CD4-positive, alpha-beta T cell treated with Interferon alpha-2 for 1 hour (primary cell): Measurements from ENCODE around the gene ADIG.

Source experiments
- DNase-seq, 2 donors: peaks; one replicate each; pipeline ENCODE4 v3.0.0-alpha.2; 2020 to 2022

The ADIG gene

DNA sequence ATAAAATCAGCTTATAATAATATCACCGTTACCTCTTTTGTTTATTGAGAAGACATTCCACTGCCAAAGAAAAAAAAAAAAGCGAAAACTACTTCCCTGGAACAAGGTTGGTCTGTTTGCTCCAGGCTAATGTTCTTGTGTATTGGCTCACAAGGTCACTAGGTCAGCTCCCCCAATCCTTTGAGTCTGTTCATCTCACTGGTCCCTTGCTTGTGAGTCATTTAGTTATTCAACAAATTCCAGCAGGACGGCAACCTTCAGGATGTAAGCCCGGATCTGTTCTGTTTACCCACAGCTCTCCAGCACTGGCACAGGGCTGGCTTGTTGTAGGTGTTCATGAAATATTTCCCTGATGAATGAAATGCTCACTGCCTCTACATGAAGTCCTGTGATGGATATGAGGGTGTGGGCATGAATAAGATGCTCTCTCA is 23.9 kb downstream of the ADIG start:
- DNase-seq: no peak

DNA sequence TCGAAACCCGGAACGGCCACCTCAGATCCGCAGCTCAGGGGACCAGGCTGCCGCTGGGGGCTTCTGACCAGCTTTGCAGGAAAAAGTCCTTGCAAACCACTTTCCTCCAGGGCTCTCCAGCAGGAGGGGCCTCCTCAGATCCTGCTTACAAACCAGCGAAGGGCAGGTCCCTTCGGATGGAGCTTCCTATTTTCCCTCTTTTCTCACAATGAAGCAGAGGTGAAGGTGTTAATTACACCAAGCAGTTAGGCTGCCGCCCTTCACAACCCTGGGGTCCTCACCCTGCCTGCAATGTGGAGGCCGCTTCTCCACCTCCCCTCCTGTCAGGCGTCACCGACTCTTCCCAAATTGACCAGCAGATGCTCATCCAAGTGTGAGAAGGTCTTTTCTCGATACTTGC is 26.4 kb downstream of the ADIG start:
- no peak for DNase-seq

DNA sequence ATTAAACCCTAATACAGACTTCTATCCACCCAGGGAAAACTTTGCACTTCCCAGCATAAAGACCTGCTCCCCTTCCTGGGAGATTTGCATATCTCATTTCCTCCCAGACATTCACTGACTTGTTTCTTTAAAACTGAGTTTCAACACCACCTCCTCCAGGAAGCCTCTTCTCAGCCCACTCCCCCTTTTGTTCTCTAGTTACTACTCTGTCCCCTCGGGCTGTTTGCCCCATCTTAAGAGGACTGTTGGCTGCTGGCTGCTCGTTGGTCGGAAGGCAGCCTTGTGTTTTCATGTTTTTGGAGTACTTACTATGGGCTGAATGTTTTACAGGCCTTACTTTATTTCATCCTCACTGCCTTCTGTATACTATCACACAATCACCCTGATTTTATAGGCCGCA is 27.2 kb downstream of the ADIG start:
- DNase-seq: no peak

DNA sequence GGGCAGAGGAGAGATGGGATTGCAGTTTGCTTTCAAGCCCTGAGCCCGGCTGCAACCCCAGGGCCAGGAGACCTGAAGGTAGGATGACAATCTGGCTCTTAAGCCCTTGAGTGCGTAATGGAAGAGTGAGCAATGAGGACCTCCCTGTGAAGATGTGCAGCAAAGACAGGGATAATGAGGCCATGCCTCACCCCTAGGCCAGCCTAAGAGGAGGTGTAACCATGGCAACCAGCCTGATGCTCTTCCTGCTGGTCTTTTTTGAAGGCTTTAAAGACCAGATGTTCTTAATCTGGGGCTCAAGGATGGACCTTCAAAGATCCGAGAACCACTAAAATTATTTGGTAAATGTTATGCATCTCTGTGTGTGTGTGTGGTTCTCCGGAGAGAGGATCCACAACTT is 28.8 kb downstream of the ADIG start:
- no peak for DNase-seq

DNA sequence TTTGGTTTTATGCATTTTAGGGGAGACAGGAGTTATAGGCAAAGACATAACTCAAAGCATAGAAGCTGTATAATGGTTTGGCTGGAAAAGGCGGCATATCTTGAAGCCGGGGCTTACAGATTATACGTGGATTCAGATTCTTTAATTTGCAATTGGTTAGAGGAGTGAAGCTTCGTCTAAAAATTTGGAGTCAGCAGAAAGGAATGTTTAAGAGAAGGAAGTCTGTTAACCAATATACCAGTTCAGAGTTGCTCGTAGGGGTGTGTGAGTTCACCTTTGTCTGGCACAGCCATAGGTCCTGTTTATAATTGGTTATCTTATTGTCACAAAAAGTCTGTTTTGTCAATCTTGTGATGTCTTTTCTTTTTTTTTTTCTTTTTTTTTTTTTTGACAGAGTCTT is 29.5 kb downstream of the ADIG start:
- no peak for DNase-seq

DNA sequence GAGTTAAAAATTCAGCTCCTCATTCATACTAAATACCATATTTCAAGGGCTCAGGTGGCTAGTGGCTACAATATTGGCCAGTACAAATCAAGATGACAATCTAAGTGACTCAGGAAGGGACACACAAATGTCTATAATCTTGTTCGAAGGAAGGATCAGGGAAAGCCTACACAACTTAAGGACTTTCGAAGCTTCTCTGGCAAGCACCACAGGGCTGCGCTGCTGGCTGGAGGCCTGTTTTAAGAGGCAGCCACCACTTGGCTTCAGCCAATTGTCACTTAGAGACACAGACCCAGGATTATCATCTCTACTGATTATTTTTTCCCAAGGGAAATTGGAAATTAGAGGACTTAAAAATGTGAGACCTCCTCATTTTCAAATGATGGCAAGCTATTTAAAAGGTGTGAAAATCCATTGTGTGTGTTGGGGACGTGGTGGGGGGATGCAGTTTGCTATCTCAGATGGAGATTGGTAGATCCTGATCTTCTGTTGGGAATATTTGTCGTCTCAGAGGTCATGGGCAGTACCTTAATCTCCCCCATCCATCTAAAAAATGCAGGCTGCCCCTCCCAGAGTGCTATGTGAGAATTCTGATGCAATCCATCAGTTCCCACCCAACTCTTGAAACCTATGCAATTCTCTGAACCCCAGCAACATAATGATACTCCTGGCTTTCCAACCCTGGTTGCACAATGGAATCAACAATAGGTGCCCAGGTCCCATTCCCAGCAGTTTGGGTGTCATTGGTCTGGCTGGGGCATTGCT is 31.9 kb downstream of the ADIG start:
- no peak for DNase-seq

DNA sequence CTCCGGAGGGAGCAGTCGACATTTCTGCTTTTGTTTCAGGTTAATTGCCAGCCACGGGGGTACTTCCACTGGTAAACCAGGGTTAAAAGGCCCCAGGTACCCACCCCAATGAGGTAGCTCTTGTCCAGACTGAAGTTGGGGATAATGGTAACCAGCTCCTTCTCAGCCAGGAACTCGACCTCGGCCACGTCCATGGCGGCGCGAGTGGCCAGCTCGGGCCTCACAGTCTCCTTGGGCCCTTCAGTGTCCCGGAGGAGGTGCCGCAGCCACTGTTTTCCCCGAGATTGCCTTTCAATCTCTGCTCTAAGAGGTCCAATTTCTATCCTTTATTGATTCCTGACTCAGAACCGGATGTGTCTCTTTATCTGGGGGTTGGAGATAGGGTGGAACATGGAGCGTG is 34.3 kb downstream of the ADIG start:
- DNase-seq: no peak

DNA sequence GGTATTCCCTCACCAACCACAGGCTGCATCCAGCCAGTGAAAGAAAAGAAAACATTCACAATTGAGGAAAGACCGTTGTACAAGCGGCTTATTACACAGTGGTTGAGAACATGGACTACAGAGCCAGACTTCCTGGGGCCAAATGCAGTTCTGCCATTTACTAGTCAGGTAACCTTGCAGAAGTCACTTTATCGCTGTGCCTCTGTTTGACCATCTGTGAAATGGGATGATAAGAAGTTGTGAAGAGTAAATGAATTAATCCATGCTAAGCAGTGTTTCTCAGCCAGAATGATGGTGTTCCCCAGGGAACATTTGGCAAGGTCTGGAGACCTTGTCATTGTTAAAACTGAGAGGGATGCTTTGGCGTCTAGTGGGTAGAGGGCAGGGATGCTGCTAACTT is 35.5 kb downstream of the ADIG start:
- no peak for DNase-seq

DNA sequence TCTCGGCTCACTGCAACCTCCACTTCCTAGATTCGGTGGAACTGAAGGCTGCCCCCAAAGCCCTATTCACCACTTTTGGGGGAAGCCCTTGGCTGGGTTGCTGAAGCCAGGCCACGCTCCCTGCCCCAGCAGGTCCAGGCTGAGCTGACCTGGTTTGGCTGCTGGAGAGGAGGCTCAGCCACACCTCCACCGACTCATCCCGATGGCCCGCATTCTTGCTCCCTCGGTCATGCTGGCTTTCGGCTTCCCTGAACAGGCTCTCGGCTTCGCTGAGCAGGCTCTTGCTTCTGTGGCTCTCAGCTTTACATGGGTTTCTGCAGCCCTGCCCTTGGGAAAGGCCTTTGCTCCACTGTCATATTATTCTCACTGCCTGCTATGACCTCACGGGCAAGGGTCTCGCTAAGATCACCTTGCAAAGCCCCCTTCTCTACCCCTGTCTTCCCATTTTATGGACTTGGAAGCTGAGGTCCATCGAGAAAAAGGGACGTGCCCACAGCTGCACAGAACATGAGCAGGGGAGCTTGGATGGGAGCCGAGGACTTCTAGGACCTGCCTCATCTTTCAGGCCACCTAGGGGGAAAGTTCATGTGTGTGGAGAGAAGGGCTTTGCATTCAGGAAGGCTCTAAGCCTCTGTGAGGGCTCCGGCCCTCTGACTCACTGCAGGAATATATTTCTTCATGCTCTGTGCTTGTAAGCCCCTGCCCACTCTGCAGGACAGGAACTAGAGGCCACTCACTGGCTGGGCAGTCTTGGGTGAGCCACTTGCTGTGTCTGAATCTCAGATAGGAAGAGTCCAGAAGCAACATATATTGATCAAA is 36.2 kb downstream of the ADIG start:
- no peak for DNase-seq

DNA sequence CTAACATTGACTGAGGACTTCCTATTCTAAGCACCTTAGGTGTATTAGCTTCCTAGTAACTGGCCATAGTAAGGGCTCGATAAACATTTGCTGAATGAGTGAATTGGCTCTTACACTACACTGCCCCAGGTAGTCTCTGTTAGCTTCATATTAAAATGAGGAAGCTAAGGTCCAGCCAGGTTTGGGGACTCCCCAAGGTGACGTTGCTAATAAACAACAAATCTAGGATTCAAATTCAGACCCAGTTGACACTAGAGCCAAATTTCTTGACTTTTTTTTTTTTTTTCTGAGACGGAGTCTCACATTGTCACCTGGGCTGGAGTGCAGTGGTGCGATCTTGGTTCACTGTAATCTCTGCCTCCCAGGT is 36.8 kb downstream of the ADIG start:
- no peak for DNase-seq

DNA sequence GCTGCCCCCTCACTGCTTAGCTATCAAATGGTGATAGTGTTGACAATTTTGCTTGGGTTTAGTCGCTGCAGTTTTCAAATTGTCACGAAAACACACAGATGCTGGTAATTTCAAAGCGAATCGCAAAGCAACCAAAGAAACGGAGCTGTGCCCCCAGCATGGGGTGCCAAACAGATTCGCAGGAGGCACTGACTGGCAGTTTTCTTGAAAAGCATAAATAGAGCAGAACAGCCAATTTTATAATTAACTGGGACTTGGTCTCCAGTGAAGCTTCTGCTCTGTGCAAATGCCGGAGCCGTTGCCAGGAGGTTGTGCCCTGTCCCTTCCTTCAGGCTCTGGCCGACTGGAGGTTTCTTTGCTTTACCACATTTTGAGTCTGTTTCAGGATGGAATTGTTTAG is 39.4 kb downstream of the ADIG start:
- no peak for DNase-seq

DNA sequence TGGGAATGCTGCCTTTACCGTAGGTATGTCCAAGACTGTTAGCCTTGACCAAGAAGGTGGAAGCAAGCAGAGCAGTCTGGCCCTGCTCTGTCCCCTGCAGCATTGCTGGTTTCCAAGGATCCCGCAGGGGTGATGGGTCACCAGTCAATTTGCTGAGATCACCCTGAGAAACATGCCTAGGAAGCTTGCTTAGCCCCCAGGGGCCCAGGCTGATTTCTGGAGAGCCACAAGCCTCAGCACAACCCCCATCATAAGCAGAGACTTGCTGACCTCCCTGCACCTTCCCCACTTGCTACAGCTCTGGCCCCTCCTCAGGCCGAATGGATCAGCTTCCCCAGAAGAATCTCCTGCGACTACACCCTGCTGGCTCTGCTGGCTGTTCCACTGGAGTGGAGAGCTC is 42.1 kb downstream of the ADIG start:
- DNase-seq: no peak

DNA sequence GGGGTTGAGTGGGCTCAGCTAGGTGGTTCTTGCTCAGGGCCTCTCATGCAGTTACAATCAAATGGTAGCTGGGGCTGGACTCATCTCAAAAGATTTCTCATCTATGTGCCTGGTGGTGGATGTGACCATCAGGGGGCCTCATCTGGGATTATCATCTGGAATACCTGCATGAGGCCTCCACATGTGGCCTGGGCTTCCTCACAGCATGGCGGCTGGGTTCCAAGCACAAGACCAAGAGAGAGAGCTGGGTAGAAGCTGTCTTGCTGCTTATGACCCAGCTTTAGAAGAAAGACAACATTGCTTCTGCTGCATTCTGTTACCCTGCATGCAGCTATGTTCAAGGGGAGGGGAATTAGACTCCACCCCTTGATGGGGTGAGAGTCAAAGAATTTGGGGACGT is 43.1 kb downstream of the ADIG start:
- no peak for DNase-seq

DNA sequence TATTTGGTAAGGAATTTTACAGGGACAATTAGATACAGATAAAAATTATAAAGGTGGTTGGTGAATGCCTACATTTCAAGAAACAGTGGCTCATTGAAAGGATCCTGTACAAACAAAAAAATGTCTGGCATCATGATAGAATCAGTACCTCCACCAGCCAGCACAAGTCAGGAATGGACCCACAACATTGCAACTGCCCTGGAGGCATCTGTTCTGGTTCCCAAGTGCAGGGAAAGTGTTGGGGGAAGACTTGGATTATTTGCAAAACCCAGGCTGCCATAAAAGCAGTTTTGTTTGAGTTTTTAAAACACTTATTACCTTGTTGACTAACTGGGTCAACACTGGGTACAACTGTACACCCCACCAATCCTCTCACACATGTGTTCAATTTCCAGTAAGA is 44.9 kb downstream of the ADIG start:
- no peak for DNase-seq

DNA sequence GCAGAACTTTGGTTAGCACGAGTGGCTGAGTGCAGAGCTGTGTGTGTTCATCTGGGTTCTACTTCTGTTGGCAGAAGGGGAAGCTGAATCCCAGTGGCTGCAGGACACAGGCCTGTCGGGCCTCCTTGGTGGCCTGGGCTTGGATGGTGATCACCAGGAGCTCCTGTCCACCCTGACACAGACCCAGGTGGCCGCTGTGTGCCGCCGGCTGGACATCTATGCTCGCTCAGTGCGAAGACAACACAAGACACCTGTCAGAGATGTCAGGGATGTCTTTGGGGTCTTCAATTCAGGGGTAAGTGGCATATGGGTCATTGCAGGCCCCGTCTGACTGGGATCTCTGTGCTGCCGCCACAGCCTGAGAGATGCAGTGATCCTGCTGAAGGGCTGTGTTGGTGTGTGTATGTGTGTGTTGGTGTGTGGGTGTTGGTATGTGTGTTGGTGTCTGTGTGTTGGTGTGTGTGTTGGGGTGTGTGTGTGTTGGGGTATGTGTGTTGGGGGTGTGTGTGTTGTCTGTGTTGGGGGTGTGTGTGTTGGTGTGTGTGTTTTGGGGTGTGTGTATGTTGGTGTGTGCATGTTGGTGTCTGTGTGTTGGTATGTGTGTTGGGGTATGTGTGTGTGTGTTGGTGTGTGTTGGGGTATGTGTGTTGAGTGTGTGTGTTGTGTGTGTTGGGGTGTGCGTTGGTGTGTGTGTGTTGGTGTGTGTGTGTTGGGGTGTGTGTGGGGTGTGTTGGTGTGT is 46.1 kb downstream of the ADIG start:
- DNase-seq: no peak

DNA sequence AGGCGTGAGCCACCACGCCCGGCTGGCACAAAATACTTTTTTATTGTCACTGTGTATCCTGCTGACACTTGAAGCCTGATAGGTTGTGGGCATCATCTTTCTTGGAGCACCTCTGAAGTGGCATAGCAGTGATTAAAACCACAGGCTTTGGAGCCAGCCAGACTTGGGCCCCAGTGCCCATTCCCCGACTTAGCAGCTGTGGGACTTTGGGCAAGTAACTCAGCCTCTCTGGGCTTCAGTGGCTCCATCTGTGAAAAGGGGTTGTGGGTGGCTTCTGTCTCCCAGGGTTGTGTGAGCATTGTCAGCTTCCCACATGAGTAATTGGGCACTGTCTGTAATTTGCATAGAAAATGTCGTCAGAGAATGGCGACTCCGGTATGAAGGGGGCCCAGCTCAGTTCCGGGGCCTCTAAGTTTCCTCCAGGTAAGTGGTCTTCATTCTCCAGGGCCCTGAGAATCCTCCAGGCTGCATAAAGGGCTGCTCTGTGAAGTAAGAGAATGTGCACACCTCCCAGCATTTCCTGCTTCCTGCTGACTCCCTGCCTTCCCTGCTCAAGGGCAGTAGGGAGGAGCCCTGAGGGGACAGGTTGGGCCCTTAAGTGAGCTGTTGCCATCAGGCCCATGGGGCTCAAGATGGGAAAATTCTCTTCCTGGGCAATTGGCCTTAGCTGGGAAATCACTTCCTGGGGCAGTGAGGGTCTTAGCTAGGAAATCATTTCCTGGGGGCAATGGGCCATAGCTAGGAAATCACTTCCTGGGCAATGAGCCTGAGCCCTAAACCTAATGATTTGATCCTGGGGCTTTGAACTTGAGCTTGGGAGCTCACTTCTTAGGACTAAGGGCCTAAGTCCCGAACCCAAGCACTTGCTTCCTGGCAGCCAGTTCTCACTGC is 47.8 kb downstream of the ADIG start:
- no peak for DNase-seq

DNA sequence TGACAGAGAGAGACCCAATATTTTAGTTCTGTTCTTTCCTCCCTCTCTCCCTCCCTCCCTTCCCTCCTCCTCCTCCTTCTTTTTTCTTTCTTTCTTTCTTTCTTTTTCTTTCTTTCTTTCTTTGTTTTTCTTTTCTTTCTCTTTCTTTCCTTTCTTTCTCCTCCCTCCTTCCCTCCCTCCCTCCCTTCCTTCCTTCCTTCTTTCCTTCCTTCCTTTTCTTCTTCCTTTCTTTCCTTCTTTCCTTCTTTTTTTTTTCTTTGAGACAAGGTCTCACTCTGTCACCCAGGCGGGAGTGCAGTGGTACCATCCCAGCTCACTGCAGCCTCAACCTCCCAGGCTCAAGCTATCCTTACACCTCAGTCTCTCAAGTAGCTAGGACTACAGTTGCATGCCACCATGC is 49.0 kb downstream of the ADIG start:
- DNase-seq: no peak

DNA sequence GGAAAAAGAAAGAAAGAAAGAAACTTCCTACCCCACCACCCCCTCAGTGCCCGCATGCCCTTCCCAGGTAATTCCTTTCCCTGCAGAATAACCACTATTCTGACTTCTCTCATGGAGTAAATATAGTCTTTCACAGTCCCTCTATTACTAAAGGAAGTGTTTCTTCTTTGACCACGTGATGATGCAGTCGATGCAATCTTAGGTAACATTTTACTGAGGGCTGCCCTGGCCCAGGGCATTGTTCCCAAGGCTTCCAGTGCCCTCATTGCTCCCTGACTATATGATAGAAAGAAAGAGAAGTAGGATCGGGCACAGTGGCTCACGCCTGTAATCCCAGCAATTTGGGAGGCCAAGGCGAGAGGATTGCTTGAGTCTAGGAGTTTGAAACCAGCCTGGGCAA is 49.7 kb downstream of the ADIG start:
- DNase-seq: no peak

DNA sequence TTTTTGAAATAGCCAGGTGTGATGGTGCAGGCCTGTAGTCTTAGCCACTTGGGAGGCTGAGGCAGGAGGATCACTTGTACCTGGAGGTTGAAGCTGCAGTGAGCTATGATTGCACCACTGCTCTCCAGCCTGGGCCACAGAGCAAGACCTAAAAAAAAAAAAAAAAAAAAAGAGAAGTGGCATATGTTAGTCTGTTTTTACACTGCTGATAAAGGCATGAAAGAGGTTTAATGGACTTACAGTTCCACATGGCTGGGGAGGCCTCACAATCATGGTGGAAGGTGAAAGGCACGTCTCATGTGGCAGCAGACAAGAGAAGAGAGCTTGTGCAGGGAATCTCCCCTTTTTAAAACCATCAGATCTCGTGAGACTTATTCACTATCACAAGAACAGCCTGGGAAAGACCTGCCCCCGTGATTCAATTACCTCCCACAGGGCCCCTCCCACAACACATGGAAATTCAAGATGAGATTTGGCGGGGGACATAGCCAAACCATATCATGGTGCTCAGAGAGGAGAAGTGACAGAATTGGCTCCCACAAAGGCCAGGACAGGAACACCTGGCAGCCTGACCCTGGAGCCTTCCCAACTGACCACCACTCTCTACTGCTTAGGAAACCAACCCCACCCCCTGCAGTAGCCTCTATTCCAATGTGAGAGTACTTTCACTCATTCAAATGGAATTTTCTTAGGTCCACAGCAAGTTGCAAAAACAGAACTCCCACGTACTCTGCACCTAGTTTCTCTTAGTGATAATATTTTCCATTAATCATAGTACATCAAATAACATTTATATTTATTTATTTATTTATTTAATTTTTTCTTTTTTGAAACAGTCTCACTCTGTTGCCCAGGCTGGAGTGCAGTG is 50.4 kb downstream of the ADIG start:
- DNase-seq: no peak

DNA sequence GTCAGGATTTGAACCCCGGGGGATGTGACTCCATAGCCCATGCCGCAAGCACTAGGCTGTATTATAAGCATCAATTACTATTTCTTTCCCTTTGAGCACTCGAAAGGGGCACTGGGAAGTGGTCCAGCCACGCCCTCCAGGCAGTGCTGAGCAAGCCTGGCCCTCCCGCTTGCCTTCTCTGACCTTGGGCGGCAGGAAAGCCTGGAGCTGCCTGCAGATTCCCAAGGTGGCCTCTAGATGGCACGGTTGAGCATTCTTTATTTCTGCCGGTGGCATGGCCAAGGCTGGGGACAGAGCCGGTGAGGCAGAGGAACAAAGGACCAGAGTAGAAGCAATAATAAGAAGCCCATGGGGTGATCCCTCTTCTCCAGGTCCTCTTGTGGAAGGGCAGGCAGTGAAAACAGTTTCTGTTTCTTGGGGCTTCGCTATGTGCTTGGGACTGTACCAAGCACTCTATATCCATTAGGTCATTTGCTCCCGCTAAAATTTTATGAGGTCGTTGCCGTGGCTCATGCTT is 52.6 kb downstream of the ADIG start:
- peak; percentile 48 to 65 for DNase-seq

DNA sequence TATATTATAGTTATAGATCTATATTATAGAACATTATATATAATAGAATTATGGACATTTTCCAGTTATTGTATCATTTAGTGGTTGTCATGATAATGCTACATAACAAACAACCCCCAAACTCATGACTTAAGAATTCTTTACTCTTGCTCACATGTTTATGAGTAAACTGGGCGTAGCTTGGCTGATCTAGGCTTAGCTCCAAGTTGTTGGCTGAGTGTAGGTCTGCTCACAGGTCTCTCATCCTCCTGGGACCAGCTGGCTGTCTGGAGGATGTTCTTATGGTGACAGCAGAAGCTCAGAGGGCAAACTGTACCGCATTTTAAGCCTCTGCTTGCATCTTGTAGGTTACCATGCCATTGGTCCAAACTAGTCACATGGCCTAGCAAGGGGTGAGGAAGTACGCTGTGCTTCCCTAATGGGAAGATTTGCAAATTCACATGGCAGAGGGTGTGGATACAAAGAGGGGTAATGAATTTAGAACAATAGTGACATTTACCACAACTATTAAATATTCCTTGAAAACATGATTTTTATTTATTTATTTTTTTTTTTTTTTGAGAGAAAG is 54.8 kb downstream of the ADIG start:
- peak in 1 of 2 donors; percentile 4 for DNase-seq
